CD4-positive, alpha-beta T cell treated with Interleukin-4 for 1 hour (primary cell): Measurements from ENCODE around the gene DOCK2.

Source experiments
- DNase-seq, 2 donors: peaks; one replicate each; pipeline ENCODE4 v3.0.0-alpha.2; 2020 to 2022

DOCK2 gene

DNA sequence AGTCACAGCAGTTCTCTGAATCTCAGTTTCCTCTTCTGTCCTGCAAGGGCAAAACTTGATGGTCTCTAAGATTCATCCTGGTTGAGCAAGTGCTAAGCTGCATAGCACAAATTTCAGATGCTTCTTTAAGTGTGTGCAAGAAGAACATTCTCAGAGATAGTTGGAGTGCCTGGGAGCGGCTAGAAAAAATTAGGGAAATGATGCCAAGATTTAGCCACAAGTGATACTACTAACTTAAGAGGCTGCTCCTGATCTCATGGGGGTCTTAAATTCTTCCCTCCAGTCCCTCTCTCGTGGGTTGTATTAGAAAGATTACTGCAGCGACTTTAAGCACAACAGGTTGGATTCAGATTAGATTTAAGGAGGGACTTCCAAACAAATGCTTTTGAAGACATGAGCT lies 319.1 kb downstream of the DOCK2 start:
- DNase-seq = no peak

DNA sequence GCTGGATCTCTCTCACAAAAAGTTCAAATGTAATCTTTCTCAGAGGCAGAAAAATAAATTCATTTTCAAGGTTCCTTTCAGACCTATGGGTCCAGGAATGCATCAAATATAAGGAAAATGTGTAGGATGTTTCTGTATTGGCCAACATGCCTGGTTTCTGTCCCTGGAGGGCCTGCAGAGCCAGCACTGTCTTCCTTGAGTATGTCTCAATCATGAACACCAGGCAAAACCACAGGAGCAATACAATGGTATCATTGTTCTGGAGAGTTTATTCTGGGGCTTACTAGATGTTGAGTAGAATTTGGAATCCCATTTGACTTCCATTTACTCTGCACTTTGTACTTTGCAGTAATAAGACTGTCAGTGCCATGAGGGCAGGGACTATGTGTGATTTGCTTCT lies 319.7 kb downstream of the DOCK2 start:
- no peak for DNase-seq

DNA sequence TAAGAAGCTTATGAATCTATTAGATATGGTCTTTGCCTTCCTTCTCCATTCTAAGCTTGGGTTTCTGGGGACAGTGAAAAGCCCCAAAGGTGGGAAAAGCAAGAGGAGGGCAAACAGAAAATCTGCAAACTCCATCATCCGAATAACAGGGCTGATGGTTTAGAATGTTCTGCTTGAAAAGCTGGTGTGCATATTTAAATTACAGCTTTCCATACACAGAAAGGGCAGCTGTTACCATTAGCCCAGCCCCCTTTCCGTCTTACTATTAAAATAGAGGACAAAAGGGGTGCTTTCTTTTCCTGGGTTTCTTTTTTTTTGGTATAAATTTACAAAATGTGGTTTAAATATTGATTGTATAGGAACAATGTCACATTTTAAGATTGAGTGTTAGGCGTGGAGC lies 321.2 kb downstream of the DOCK2 start:
- no peak for DNase-seq

DNA sequence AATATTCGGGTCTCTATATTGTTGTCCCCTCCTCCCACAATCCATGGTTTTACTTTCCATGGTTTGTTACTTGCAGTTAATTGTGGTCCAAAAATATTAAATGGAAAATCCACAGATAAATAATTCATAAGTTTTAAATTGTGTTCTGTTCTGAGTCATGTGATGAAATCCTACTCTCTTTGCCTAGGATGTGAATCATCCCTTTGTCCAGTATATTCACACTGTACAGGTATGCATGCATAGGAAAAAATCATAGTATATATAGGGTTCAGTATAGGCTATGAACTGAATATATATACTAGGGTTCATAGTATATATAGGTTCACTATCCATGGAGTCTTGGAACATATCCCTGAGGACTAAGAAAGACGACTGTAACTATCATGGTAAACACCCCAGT lies 323.6 kb downstream of the DOCK2 start:
- DNase-seq = no peak

DNA sequence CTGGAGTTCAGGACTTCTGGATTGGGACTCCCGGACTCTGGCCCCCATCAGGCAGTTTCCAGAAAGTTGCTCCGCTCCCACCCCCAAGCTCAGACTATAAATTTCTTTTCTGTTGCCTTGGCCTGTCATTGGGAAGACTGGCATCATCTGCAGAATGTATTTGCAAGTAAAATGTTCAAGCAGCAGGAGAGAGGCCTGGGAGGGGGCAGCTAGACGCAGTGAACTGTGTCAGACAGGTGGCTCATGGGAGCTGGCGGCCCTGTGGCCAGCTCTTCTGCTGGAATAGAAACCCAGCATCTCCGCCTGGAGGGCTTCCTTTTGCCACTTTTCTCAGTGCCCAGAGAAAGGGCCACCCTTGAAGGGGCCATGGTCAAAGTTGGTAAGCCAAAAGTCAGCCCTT lies 327.2 kb downstream of the DOCK2 start:
- DNase-seq = no peak

DNA sequence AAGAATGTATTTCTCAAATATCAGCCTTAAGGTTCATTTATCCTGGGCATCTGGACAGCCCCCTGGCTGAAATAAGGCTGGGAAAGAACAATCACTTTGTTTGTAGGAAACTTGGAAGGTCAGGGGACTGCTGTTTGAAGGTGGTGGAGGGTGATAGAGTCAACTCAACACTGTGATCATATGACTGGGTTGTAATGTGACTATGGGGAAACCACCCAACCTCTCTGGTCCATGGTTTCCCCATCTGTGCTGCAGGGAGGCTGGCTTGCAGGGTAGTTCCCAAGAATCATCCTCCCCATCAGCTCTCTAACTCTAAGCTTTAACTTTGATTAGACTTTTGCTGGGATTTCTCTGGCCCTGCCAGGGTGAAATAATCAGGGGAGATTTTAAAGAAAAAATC lies 333.3 kb downstream of the DOCK2 start:
- DNase-seq = no peak

DNA sequence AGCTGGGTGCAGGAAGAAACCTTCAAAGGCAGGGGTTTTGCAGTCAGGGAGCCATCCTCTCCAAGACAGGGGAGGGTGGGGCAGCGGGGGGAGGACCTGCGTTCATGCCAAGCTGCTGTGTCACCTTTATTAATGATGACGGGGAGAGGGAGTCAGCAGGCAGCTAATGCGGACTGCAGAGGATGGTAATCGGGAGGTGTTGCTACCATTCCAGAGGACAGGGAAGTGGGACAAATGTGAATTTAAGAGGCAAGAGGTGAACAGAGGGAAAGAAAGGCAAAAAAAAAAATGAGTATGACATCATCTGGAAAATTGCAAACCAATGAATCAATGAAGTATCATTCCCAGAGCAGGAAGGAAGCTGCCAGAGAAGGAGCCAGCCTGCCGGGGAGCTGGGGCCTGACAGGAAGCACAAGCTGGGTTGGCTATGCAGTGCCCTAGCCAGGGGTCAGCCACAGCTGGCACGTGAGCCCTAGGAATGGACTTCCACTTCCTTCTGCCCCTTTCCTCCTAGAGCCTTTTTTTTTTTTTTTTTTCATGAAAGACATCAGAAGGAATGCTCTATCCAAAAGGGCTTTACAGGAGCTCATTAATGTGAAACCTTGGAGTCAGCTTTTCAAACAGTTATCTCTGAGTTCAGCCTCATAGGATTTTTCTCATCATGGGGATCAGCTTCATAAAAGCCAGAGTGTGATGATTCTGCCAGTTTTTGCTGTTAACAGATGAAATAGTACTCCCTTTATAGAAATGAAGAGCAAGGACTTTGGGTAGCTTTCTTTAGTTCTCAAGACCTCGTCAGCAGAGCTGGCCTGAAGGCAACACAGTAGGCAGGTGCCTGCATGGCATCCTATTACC lies 334.1 kb downstream of the DOCK2 start:
- DNase-seq = no peak

DNA sequence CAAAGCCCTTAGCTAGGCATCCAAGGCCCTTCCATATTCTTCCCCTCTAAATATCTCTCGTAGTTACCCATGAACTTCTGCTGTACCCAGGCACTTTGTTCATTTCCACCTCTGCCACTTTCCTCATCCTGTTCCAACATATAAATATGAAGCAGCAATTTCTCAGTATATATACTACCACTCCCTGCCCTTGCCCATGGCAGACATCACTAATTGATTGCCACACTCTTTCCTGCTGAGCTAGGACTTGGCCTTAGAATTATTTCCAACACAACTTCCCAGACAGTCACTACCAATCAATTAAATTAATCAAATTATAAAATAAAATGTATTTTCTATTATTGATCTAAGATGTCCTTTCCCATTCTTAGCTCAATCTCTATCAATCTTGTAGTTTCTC lies 334.7 kb downstream of the DOCK2 start:
- no peak for DNase-seq

DNA sequence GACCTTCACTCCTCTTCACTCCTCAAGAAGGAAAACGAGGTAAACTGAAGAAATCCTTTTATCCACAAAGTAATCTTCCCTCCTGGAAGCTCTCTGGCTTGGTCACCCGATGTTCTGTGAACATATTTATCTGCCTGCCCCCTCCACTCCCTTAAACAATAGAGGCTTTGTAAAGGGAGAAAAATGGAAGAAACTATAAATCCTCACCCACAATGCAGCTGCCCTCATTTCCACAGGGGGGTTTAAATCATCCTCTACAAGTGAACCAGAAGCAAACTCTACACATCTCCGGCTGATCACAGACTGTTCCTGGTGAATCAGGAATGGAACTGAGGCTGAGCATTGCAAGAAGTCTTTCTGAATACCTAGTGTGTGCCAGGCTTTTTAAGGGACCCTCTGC lies 336.0 kb downstream of the DOCK2 start:
- DNase-seq = no peak

DNA sequence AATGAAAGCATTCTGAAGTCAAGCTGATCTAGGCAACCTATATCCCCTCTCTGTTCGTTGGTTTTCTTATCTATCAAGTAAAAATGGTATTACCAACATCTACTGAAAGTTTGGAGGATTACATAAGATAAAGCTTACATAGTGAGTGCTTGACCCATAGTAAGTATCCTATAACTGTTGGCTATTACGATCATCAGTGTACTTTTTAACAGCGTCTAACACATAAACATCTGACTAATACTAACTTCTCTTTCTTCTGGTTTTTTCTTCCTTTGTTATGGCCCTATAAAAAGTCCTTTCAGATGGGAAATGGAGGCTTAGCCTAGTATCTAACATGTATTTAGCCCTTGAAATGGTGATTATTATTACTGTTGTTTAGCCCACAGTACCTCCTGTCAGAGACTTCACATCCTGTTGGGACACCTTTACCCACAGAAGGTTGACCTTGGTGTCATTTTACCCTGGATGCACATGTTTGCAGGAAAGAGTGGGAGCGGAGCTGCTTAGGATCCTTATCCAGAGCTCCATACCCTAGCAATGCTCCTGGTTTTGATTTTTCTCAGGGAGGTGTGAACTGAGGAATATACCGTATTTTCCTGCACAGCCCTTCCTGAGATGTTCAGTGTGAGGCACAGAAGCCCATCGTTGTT lies 337.2 kb downstream of the DOCK2 start:
- no peak for DNase-seq

DNA sequence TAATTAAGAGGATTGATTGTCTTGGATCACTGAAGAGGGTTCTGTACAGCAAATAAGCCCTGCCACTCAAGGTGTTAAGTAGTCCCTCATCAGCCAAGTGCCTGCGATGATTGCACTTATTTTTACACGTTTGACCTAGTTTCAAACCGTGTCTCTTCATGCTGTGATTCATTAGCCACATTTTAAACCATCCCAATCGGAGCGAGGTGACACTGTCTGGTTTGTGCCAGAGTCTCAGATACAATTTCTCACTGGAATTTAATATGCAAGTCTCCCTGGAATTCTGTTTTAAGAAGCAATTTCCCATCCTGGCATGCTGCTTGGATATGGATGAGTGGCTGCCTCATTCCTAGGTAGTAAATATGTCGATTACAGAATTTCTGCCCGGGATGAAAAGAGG lies 341.6 kb downstream of the DOCK2 start:
- DNase-seq = no peak

DNA sequence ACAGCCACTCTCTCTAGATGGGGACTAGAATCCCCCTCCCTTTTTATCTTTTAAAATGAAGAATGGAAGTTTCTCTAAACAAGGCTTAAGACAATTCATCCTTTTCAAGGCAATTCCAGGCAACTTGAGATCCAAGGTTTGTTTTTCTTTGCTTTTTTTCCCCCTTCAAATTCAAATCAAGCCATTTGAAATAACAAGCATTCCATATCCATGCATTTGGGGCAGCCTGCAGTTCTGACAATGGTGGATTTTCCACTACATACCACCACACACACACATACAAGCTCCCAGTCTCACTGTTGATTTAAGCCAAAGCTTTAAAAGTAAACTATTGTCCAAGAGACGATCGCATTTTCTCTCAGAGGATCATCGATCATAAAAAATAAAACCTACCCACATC lies 342.8 kb downstream of the DOCK2 start:
- no peak for DNase-seq

DNA sequence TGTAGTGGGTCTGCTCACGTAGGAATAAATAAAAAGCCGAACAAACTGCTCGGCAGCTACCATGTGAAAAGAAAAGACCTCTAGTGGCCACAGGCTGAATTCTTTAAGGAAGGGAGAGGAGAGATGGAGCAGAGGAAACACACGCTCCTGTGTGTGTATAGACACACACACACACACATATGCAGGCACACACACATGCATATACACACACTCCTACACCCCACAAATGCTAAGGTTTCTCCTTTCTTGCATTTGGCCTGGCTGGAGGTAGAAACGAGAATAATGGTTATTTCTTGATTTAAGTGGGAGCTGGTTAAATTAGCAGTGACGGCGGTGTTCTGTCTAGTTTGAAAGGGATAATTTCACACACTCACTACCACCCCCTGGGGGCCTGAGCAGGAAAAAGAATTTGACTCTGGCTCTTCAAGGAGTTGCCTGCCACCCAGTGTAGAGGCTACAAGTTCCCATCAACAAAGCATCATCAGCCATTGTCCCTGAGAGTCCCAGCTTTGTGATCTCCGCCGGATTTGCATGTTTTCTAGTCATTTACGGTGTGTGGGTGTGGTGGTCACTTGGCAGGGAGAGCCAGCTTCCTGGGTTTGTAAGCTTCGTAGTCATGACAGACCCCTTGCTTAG lies 343.5 kb downstream of the DOCK2 start, which contains the start of gene INSYN2B:
Gene INSYN2B, minus strand, starts transcription at position 78 of the 636 bp plus-strand sequence. CDS start 96,597 bp downstream, outside the sequence.
- no peak for DNase-seq

DNA sequence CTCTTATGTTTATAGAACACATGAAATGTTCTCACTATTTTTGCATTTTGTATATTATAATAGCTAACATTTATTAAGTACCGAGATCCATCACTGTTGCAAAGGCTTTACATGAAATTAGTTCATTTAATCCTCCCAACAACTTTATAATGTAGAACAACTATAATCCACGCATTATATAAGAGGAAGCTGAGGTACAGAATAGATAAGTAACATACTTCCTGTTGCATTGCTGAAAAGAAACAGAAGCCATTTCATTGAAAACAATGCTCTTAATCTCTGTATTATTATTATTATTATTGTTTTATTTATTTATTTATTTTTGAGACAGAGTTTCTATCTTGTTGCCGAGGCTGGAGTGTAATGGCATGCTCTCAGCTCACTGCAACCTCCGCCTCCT lies 351.1 kb downstream of the DOCK2 start:
- DNase-seq = no peak

DNA sequence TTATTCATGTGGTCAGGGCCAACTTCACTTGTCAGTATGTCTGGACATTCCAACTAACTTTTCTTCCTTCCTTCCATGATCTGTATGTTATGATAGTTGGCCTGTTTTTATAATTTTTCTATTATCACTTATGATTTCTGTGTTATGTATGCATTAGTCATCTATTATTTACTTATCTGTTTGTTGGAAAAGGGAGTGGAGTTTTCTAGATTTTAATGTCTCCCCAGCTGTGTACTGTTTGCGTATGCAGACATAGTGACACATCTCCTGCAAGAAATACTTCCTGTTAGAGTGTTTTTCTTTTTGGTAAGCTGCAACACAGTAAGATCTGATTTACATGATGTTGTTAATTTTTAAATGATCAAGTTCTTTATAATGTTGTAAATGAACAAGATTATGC lies 351.9 kb downstream of the DOCK2 start:
- no peak for DNase-seq

DNA sequence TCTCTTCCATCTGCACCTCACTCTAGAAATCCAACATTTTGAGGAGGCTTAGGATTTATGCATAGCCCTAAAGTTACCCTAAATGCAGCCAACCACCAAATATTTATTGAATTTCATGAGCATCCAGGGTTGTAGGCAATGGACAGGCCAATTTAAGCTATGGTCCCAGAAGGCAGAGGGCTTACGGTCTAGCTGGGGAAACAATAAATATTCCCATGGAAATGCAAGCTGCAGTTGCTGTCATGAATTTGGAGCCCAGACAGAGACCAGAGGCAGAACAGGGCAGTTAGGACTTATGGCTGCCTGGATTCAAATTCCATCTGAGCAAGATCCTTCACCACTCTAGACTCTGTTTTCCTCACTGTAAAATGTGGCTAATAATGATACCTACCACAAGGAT lies 352.3 kb downstream of the DOCK2 start:
- DNase-seq = no peak

DNA sequence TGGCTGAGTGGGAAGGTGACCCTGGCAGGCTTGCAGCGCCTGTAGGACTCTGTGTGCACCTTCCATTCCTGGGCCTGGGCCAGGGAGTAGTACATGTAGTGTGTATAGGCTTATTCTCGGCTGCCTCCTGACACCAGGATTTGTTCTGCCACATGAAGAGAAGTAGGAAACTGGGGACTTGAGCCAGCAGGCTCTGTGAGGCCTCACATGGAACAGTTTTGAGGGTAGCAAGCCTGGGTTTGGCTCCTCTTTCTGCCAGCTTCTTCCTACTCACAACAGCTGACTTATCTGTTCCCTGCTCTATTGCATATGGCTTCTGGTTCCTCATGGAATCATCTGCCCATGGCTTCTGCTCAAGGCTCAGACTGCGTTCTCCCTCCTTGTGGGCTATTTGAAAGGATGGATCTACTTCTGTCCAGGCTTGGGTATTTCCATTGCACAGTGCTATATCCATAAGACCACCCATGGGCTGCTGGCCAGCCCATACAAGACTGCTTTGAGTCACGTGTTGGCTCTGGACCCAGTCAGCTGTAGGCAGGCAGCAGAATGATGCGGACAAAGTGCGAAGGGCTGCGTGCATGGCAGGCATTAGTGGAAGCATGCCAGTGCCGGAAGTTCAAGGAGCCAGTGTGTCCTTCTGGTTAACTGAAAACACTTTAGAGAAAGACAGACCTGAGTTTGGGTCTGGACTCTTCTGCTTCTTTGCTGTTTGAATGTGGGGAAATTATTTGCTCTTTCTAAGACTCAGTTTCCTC lies 354.2 kb downstream of the DOCK2 start:
- no peak for DNase-seq

DNA sequence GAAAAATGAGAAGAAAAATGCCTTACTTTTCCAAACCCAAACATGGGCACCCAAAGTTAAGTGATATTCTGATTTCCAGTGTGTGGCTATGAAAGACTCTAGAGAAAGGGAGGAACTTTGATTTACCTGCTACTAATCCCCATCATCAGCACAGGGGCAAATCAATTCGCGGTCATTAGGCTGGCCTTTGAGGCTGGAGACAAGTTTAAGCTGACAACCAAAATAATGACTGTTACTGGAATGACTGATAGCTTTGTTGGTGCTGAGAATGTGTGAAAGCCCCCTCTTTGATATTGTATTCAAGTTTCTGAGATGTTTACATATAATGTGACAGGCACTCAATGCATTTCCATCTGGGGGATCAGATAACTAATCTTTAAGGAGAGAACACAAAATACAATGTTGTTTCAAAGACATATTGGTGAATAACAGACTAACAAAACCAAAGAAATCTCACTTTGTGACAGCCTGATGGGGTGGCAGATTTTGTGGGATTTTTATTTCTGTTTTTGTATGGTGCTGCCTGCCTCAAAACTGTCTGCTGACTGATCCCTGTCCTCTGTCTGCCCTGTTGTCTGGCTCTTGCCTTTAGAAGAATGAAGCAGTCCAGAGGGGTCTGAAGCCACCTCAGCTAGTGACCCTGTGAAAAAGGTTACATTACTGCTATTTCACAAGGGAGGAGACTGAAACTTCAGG lies 355.9 kb downstream of the DOCK2 start:
- DNase-seq = no peak

DNA sequence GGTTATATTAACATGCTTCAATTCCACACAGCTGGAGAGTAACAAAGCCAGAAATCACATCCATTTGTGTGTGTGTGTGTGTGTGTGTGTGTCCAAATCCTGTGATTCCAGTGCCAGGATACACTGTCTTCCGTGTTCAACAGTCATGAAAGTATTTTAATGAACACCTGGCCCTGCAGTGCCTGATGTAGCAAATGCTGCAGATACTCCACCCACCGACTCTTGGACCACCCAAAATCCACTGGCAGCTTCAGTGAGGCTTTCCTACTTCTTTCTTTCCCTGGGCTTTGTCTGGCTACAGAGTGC lies 356.4 kb downstream of the DOCK2 start:
- no peak for DNase-seq

DNA sequence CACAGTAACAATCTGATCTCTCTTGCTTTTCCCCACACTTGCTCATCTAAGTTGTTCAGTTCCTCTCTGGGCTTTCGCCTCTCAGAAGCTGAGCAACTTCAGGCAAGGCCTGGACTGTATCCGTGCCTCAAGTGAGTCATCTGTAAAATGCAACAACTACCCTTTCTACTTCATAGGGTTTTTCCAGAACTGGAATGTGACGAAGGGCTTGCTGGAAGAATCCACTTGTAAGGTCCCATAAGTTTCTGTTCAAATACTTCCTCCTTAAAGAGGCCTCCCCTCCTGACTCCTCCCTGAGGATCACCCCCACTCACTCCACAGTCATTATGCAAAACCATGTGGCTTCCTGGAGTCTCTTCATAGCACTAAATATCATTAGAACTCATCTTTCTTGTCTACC lies 360.7 kb downstream of the DOCK2 start:
- DNase-seq = no peak

DNA sequence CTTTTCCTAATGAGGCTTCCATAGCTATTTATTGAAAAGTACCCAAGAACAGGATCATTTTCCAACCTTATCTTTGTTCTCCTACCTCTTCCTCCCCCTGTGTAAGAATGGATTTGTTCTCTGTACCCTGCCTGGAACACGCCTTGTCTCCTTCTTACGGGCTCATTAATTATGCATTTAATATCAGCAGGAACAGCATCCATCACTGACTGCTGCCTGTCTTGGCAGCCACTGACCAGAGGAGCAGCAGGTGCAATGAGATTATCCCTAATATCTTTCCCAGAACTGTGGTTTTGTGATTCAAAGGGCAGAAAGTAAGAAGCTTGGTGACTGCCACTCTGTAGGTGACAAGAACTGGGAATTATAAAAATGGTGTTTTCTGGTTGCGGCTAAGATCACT lies 362.5 kb downstream of the DOCK2 start:
- DNase-seq = no peak

DNA sequence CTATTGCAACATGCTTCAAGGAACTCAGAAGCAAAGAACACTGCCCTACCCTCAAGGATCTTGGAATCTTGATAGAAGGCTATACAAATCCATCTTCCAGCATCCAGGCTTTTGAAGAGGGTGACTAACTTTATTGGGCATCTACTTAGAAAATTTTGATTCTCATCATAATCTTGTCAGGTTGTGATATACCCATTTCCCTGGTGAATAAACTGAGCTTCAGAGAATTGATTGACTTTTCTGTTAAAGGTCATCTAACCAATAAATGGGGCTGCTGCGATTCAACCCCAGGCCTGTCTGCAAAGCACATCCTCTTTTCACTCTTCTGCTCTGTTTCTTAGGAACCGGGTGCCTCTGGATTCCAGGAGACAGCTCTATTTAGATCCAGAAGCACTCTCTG lies 363.1 kb downstream of the DOCK2 start:
- no peak for DNase-seq

DNA sequence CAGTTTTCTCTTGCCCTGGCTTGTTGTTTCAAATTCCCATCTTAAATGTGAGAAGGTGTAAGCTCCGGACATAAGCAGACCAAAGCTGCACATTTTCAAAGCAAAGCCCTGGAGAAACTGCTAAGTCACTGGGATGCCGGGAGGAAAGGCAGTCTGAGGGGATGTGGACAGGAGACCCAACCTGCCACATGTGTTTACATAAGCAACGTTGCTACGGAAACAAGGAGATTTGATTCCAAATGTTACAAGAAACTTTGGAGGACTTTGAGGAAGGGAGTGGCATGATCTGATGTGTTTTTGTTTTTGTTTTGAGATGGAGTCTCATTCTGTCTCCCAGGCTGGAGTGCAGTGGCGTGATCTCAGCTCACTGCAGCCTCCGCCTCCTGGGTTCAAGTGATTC lies 368.9 kb downstream of the DOCK2 start:
- DNase-seq = no peak
